ENCODE results near the gene CYFIP1.

DNA sequence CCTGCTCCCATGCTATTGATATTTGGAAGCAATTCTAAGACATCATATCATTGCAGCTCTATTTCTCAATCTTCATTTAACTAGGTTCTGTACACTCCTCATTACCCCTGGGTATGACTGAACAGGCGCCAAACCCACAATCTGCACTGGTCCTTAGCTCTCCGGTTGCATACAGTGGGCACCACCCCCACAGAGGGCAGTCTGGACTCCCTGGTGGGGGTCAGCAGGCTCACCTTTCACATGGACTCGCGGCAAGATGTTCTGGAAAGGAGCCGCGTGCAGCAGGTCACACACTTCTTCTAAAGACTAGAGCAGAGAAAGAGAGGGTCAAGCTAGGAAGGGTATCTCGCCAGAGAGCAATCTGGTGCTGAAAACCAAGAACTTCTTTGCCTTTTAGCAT lies 105.2 kb downstream of the CYFIP1 start:
- TF ChIP-seq, protein P1, sequence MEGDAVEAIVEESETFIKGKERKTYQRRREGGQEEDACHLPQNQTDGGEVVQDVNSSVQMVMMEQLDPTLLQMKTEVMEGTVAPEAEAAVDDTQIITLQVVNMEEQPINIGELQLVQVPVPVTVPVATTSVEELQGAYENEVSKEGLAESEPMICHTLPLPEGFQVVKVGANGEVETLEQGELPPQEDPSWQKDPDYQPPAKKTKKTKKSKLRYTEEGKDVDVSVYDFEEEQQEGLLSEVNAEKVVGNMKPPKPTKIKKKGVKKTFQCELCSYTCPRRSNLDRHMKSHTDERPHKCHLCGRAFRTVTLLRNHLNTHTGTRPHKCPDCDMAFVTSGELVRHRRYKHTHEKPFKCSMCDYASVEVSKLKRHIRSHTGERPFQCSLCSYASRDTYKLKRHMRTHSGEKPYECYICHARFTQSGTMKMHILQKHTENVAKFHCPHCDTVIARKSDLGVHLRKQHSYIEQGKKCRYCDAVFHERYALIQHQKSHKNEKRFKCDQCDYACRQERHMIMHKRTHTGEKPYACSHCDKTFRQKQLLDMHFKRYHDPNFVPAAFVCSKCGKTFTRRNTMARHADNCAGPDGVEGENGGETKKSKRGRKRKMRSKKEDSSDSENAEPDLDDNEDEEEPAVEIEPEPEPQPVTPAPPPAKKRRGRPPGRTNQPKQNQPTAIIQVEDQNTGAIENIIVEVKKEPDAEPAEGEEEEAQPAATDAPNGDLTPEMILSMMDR (IDR thresholded peaks at IDR 0.05; ENCODE audit: insufficient read depth, low read length), result no peak
- no peak for TF ChIP-seq POLR2AphosphoS5 (IDR thresholded peaks at IDR 0.05; ENCODE audit: low read depth)
- TF ChIP-seq, protein P2, sequence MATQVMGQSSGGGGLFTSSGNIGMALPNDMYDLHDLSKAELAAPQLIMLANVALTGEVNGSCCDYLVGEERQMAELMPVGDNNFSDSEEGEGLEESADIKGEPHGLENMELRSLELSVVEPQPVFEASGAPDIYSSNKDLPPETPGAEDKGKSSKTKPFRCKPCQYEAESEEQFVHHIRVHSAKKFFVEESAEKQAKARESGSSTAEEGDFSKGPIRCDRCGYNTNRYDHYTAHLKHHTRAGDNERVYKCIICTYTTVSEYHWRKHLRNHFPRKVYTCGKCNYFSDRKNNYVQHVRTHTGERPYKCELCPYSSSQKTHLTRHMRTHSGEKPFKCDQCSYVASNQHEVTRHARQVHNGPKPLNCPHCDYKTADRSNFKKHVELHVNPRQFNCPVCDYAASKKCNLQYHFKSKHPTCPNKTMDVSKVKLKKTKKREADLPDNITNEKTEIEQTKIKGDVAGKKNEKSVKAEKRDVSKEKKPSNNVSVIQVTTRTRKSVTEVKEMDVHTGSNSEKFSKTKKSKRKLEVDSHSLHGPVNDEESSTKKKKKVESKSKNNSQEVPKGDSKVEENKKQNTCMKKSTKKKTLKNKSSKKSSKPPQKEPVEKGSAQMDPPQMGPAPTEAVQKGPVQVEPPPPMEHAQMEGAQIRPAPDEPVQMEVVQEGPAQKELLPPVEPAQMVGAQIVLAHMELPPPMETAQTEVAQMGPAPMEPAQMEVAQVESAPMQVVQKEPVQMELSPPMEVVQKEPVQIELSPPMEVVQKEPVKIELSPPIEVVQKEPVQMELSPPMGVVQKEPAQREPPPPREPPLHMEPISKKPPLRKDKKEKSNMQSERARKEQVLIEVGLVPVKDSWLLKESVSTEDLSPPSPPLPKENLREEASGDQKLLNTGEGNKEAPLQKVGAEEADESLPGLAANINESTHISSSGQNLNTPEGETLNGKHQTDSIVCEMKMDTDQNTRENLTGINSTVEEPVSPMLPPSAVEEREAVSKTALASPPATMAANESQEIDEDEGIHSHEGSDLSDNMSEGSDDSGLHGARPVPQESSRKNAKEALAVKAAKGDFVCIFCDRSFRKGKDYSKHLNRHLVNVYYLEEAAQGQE (IDR thresholded peaks at IDR 0.05; ENCODE audit: insufficient replicate concordance, low read depth), result no peak

Data from HL-60 (cell line).